ENCODE results near the gene SPECC1L.
A peak's percentile ranks its signal among the peaks of the same experiment; 100 is the strongest.

SPECC1L gene

GRCh38 chr22:24366701-24367100 lies 96.1 kb downstream of the SPECC1L start:
- no peak for DNase-seq

- no peak for DNase-seq
Observed at GRCh38 chr22:24367841-24368240, 97.2 kb downstream of the SPECC1L start.

GRCh38 chr22:24370401-24370800 lies 99.8 kb downstream of the SPECC1L start:
- DNase-seq: peak; percentile 8 to 63 (median 34)

- no peak for DNase-seq
Observed at GRCh38 chr22:24376002-24376401, 105.4 kb downstream of the SPECC1L start.

- DNase-seq: peak in 3 of 4 experiments; percentile 10 to 66 (median 43)
Observed at GRCh38 chr22:24376586-24376985, 106.0 kb downstream of the SPECC1L start.

- peak in 1 of 4 experiments; percentile 21 for DNase-seq
Observed at GRCh38 chr22:24379536-24379935, 108.9 kb downstream of the SPECC1L start.

GRCh38 chr22:24380220-24380904 lies 109.7 kb downstream of the SPECC1L start:
- DNase-seq: no peak

GRCh38 chr22:24380905-24381230 lies 110.2 kb downstream of the SPECC1L start:
- no peak for DNase-seq

GRCh38 chr22:24383061-24383460 lies 112.4 kb downstream of the SPECC1L start:
- DNase-seq: no peak

- DNase-seq: peak in 3 of 4 experiments; percentile 29 to 72 (median 61)
Observed at GRCh38 chr22:24384131-24384530, 113.5 kb downstream of the SPECC1L start.

- DNase-seq: no peak
Observed at GRCh38 chr22:24386937-24387471, 116.4 kb downstream of the SPECC1L start.

- no peak for DNase-seq
Observed at GRCh38 chr22:24389680-24390079, 119.0 kb downstream of the SPECC1L start.

GRCh38 chr22:24390156-24390555 lies 119.5 kb downstream of the SPECC1L start:
- DNase-seq: no peak

GRCh38 chr22:24390576-24390975 lies 119.9 kb downstream of the SPECC1L start:
- no peak for DNase-seq

GRCh38 chr22:24391836-24392217 lies 121.2 kb downstream of the SPECC1L start:
- peak; percentile 9 to 50 (median 43) for DNase-seq

GRCh38 chr22:24392218-24392931 lies 121.7 kb downstream of the SPECC1L start:
- no peak for DNase-seq

- no peak for DNase-seq
Observed at GRCh38 chr22:24393012-24393559, 122.5 kb downstream of the SPECC1L start.

- no peak for DNase-seq
Observed at GRCh38 chr22:24393848-24394247, 123.2 kb downstream of the SPECC1L start.

GRCh38 chr22:24394254-24394653 lies 123.6 kb downstream of the SPECC1L start:
- DNase-seq: no peak

GRCh38 chr22:24398409-24398808 lies 127.8 kb downstream of the SPECC1L start:
- no peak for DNase-seq

GRCh38 chr22:24400034-24400725 lies 129.5 kb downstream of the SPECC1L start:
- no peak for DNase-seq

GRCh38 chr22:24400726-24401596 lies 130.3 kb downstream of the SPECC1L start:
- peak; percentile 63 to 85 (median 73) for DNase-seq

Measured in suppressor macrophage (primary cell).